ENCODE results near the gene SNX25.

DNA sequence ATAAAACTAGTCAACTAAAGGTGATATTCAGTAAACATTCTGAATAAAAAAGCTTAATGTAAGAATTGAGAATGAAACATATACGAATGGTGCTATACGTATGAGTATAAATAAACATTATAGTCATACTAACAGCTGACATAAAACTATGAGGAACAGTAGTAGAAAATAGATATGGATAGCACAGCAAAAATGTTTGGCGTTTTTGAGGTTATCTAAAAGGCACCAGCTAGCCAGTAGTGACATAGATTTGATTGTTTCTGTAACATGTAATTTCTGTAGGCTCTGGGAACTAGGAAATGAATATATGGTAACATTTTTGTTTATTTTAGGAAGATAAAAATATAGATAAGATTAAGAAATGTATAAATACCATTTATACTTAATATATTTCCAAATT is 69.3 kb downstream of the SNX25 start:
- TF ChIP-seq, protein P1, sequence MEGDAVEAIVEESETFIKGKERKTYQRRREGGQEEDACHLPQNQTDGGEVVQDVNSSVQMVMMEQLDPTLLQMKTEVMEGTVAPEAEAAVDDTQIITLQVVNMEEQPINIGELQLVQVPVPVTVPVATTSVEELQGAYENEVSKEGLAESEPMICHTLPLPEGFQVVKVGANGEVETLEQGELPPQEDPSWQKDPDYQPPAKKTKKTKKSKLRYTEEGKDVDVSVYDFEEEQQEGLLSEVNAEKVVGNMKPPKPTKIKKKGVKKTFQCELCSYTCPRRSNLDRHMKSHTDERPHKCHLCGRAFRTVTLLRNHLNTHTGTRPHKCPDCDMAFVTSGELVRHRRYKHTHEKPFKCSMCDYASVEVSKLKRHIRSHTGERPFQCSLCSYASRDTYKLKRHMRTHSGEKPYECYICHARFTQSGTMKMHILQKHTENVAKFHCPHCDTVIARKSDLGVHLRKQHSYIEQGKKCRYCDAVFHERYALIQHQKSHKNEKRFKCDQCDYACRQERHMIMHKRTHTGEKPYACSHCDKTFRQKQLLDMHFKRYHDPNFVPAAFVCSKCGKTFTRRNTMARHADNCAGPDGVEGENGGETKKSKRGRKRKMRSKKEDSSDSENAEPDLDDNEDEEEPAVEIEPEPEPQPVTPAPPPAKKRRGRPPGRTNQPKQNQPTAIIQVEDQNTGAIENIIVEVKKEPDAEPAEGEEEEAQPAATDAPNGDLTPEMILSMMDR (CRISPR knock-in tag; IDR thresholded peaks at IDR 0.05), result no peak
- TF ChIP-seq, protein P2, sequence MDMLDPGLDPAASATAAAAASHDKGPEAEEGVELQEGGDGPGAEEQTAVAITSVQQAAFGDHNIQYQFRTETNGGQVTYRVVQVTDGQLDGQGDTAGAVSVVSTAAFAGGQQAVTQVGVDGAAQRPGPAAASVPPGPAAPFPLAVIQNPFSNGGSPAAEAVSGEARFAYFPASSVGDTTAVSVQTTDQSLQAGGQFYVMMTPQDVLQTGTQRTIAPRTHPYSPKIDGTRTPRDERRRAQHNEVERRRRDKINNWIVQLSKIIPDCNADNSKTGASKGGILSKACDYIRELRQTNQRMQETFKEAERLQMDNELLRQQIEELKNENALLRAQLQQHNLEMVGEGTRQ (IDR thresholded peaks at IDR 0.05; ENCODE audit: low read depth, low read length), result no peak
- TF ChIP-seq, protein P2 (CRISPR knock-in tag; IDR thresholded peaks at IDR 0.05; ENCODE audit: borderline replicate concordance), result no peak
- TF ChIP-seq, protein P3, sequence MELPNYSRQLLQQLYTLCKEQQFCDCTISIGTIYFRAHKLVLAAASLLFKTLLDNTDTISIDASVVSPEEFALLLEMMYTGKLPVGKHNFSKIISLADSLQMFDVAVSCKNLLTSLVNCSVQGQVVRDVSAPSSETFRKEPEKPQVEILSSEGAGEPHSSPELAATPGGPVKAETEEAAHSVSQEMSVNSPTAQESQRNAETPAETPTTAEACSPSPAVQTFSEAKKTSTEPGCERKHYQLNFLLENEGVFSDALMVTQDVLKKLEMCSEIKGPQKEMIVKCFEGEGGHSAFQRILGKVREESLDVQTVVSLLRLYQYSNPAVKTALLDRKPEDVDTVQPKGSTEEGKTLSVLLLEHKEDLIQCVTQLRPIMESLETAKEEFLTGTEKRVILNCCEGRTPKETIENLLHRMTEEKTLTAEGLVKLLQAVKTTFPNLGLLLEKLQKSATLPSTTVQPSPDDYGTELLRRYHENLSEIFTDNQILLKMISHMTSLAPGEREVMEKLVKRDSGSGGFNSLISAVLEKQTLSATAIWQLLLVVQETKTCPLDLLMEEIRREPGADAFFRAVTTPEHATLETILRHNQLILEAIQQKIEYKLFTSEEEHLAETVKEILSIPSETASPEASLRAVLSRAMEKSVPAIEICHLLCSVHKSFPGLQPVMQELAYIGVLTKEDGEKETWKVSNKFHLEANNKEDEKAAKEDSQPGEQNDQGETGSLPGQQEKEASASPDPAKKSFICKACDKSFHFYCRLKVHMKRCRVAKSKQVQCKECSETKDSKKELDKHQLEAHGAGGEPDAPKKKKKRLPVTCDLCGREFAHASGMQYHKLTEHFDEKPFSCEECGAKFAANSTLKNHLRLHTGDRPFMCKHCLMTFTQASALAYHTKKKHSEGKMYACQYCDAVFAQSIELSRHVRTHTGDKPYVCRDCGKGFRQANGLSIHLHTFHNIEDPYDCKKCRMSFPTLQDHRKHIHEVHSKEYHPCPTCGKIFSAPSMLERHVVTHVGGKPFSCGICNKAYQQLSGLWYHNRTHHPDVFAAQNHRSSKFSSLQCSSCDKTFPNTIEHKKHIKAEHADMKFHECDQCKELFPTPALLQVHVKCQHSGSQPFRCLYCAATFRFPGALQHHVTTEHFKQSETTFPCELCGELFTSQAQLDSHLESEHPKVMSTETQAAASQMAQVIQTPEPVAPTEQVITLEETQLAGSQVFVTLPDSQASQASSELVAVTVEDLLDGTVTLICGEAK (IDR thresholded peaks at IDR 0.05), result no peak
- TF ChIP-seq, protein P3 (CRISPR knock-in tag; IDR thresholded peaks at IDR 0.05), result no peak
- TF ChIP-seq HDAC2 (CRISPR knock-in tag; IDR thresholded peaks at IDR 0.05) (no peak), MXI1 (IDR thresholded peaks at IDR 0.05; ENCODE audit: borderline replicate concordance, low read depth, low read length) (no peak), EZH2 (conservative IDR thresholded peaks at IDR 0.05; ENCODE audit: low read depth, low read length) (no peak), POLR2AphosphoS5 (IDR thresholded peaks at IDR 0.05; ENCODE audit: low read depth, low read length) (no peak), CREM (IDR thresholded peaks at IDR 0.05) (no peak), CREM (CRISPR knock-in tag; IDR thresholded peaks at IDR 0.05) (no peak), ZNF615 (CRISPR knock-in tag; IDR thresholded peaks at IDR 0.05; ENCODE audit: borderline replicate concordance) (no peak)
